Stimulated activated CD4-positive, alpha-beta T cell treated with anti-CD3 and anti-CD28 coated beads, Interleukin-12 subunit alpha, Interleukin-12 subunit beta, amount 100 ng/mL, for 4 hours (primary cell): ENCODE data around the gene LMAN2L.

Experiments used
- DNase-seq: peaks from one replicate; pipeline ENCODE4 v3.0.0-alpha.2; 2020

The LMAN2L gene

GRCh38 chr2:96703021-96703751, 36.7 kb downstream of the LMAN2L start:
- no peak for DNase-seq

- DNase-seq = no peak
These were observed 37.6 kb downstream of the LMAN2L start for GRCh38 chr2:96702098-96702785.

- DNase-seq = no peak
These were observed 38.2 kb downstream of the LMAN2L start for GRCh38 chr2:96701636-96702035.

- DNase-seq = no peak
These were observed 39.8 kb downstream of the LMAN2L start for GRCh38 chr2:96700086-96700485.

- DNase-seq = no peak
These were observed 40.2 kb downstream of the LMAN2L start for GRCh38 chr2:96699621-96700020.

GRCh38 chr2:96699021-96699420, 40.8 kb downstream of the LMAN2L start:
- DNase-seq = no peak

GRCh38 chr2:96698221-96698861, 41.5 kb downstream of the LMAN2L start:
- DNase-seq = no peak

- DNase-seq = no peak
These were observed 42.4 kb downstream of the LMAN2L start for GRCh38 chr2:96697476-96697875.

- DNase-seq = no peak
These were observed 44.3 kb downstream of the LMAN2L start for GRCh38 chr2:96695602-96696001.

GRCh38 chr2:96694816-96695455, 44.9 kb downstream of the LMAN2L start:
- no peak for DNase-seq

GRCh38 chr2:96694279-96694678, 45.6 kb downstream of the LMAN2L start:
- no peak for DNase-seq

- no peak for DNase-seq
These were observed 46.3 kb downstream of the LMAN2L start for GRCh38 chr2:96693286-96694200.

- DNase-seq = no peak
These were observed 47.5 kb downstream of the LMAN2L start for GRCh38 chr2:96692094-96692971.

- no peak for DNase-seq
These were observed 48.7 kb downstream of the LMAN2L start for GRCh38 chr2:96691022-96691612.

GRCh38 chr2:96690306-96691021, 49.4 kb downstream of the LMAN2L start:
- DNase-seq = no peak

- no peak for DNase-seq
These were observed 50.4 kb downstream of the LMAN2L start for GRCh38 chr2:96689431-96689991.

- DNase-seq = no peak
These were observed 51.0 kb downstream of the LMAN2L start for GRCh38 chr2:96688649-96689430.

- no peak for DNase-seq
These were observed 51.9 kb downstream of the LMAN2L start for GRCh38 chr2:96687711-96688640.
